Common myeloid progenitor, CD34-positive (primary cell): ENCODE measurements around the gene CSTF3.
"Not testable (repeated sequence)": the region's sequence is repeated elsewhere in the genome, so short reads cannot be mapped to it uniquely, and the experiment has no call there.

Experiments used
- CTCF ChIA-PET: fragments of 350-600 bp; sonication (Branson Sonifier 250); formaldehyde crosslinking; loops from one replicate; lab custom pipeline; 2021; ENCODE audit warnings: antibody characterized with exemption; lab: Charles Lee
- POLR2A ChIA-PET: fragments of 350-600 bp; sonication (Branson Sonifier 250); formaldehyde crosslinking; loops from one replicate; lab custom pipeline; 2021; ENCODE audit warnings: antibody characterized with exemption; lab: Charles Lee
- DNase-seq, 3 donors: peaks; one replicate each; pipeline versions ENCODE4 v3.0.0 to v3.0.0-alpha.2; 2013
- H3K27ac ChIP-seq, 2 experiments: 1 replicate in 1 of 2; 2 replicates in 1 of 2; pipeline ENCODE4 v1.7.0; 2013; ENCODE audit warnings: inconsistent platforms in 2 of 2, low read length in 2 of 2, mild to moderate bottlenecking in 2 of 2, low read depth in 1 of 2, moderate library complexity in 1 of 2; ENCODE audit not compliant: severe bottlenecking in 2 of 2, insufficient read depth in 1 of 2, poor library complexity in 1 of 2
- H3K27me3 ChIP-seq, 5 experiments: replicated peaks in 2 of 5; 1 replicate in 3 of 5; 2 replicates in 2 of 5; pipeline versions ENCODE4 v1.6.1 to v1.7.0; 2013; ENCODE audit warnings: low read length in 4 of 5, mild to moderate bottlenecking in 2 of 5, moderate library complexity in 2 of 5, inconsistent platforms in 1 of 5; ENCODE audit not compliant: insufficient read depth in 5 of 5, control insufficient read depth in 4 of 5
- H3K36me3 ChIP-seq, 4 experiments: 1 replicate in 2 of 4; 2 replicates in 2 of 4; pipeline versions ENCODE4 v1.6.1 to v1.7.0; 2013; ENCODE audit warnings: low read length in 3 of 4, control low read depth in 1 of 4, mild to moderate bottlenecking in 1 of 4; ENCODE audit not compliant: control insufficient read depth in 4 of 4, insufficient read depth in 4 of 4
- H3K4me1 ChIP-seq, 4 experiments: 1 replicate in 3 of 4; 2 replicates in 1 of 4; pipeline versions ENCODE4 v1.6.1 to v1.7.1; 2013; ENCODE audit warnings: low read length in 3 of 4, mild to moderate bottlenecking in 3 of 4, control low read depth in 1 of 4, inconsistent platforms in 1 of 4, moderate library complexity in 1 of 4; ENCODE audit not compliant: control insufficient read depth in 4 of 4, insufficient read depth in 4 of 4; ENCODE audit errors: control extremely low read depth in 1 of 4
- H3K4me3 ChIP-seq, 7 experiments: 1 replicate in 4 of 7; 2 replicates in 3 of 7; pipeline versions ENCODE4 v1.5.1 to v1.7.0; 2013; ENCODE audit warnings: mild to moderate bottlenecking in 7 of 7, low read length in 6 of 7, moderate library complexity in 6 of 7, inconsistent platforms in 2 of 7, low read depth in 2 of 7, control low read depth in 1 of 7; ENCODE audit not compliant: insufficient read depth in 4 of 7, control insufficient read depth in 1 of 7; ENCODE audit errors: extremely low read depth in 1 of 7
- H3K9me3 ChIP-seq, 5 experiments: 1 replicate in 4 of 5; 2 replicates in 1 of 5; pipeline versions ENCODE4 v1.6.1 to v1.7.1; 2013; ENCODE audit warnings: low read length in 4 of 5, mild to moderate bottlenecking in 2 of 5, inconsistent platforms in 1 of 5, low read depth in 1 of 5, moderate library complexity in 1 of 5; ENCODE audit not compliant: control insufficient read depth in 4 of 5, insufficient read depth in 2 of 5; ENCODE audit errors: control extremely low read depth in 1 of 5
- WGBS: methylation state at CpG from one replicate; pipeline ENCODE4 v1.1.5; 2013; ENCODE audit not compliant: insufficient coverage; 5-methylcytosine and 5-hydroxymethylcytosine counted together

The CSTF3 gene

DNA sequence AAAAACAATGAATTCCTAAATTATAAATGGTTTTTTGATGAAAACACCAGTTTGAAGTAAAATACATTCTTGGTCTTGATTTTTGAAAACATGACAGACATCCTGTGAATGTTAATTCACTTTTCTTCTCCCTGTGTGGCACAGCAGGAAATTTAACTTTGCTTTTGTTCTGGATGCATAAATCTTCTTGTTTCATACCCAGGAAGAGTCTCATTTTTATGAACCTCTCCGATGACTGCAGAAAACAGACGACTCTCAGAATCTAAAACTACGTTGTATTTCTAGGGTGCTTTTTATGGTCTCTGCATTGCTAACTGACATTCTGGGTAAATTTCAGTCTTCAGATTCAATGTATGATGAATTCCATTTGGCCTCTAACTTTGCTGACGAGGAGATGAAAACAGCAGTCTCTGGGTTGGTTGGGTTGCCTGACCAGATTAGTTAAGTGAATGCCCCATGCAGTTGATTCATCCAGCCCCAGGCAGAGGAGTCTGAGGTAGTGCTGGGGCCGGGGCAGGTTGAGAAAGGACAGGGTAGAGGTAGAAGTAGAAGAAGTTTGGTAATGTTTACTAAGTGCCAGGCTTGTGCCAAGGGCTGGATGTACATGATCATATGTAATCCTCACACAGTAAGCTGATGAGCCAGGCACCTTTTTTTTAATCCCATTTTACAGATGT, 101.8 kb downstream of the CSTF3 start:
- ChIA-PET CTCF (interaction anchor here (11.0 kb wide), 1 partner anchor 93 kb away, joined by 145 read pairs; no protein-coding TSS in a partner anchor), POLR2A (no interaction called here)
- DNase-seq: no peak
- 84% methylated on average over 5 of the region's 5 CpGs for WGBS
- peaks cover 6 to 57% (median 28%) of the 10 kb centered on the region in 4 experiments for H3K36me3 ChIP-seq
- H3K4me1 ChIP-seq: peaks cover 3 to 43% (median 26%) of the 10 kb centered on the region in 4 experiments
- no peak overlapping the region for H3K4me3 ChIP-seq
- no peaks in the 10 kb centered on the region for H3K9me3 ChIP-seq
- no peaks in the 10 kb centered on the region for H3K27me3 ChIP-seq
- H3K27ac ChIP-seq: no peak overlapping the region

DNA sequence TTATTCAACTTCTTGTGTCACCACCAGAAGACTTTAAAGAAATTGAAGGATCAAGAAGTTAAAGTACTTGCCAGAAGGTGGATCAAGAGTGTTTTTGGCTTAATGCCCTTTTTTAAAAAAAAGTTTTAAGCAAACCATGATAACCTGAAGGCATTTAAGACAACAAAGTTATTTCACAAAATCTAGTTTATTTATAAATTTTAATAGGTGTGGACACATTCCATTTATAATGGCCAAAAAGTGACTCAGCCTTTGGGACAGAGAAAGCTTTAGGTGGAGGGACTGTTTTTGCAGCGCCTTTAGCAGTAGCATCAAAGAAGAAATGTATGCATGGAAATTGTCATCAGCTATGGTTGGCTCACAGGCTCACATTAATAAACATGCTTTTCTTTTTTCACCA, 104.0 kb downstream of the CSTF3 start:
- WGBS: 100% methylated on average over 1 of the region's 1 CpG
- Histone ChIP-seq H3K36me3 (peaks cover 6 to 58% (median 28%) of the 10 kb centered on the region in 4 experiments), H3K4me3 (no peak overlapping the region), H3K9me3 (no peaks in the 10 kb centered on the region), H3K27ac (no peak overlapping the region), H3K27me3 (no peaks in the 10 kb centered on the region), H3K4me1 (peaks cover 0 to 25% (median 7%) of the 10 kb centered on the region in 4 experiments)
- DNase-seq: no peak
- CTCF ChIA-PET: interaction anchor here (1.4 to 5.5 kb wide), 3 partner anchors 8 to 47 kb away, joined by 3 to 36 read pairs (median 4); no protein-coding TSS in a partner anchor
- POLR2A ChIA-PET: no interaction called here

DNA sequence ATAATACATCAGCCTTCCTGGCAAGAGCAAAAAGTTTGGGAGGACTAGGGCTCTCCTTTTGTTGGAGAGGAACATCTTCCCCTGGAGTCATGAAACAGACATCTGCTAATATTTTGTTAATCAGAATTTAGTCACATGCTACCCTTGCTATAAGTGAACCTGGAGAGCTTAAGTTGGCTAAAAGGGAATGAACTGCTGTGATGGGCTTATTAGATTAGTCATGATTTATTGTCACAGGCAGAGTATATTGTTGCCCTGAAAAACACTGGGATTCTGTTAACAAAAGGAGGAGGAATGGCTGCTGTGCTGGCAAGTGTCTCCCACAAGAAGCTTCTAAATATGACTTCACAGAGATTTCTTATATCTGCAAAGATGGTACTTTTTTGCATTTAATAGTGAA, 105.9 kb downstream of the CSTF3 start:
- Histone ChIP-seq H3K4me3 (no peak overlapping the region), H3K27me3 (no peaks in the 10 kb centered on the region), H3K9me3 (no peaks in the 10 kb centered on the region), H3K27ac (no peak overlapping the region), H3K4me1 (peaks cover 0 to 24% (median 7%) of the 10 kb centered on the region in 4 experiments), H3K36me3 (peaks cover 3 to 44% (median 17%) of the 10 kb centered on the region in 4 experiments)
- CTCF ChIA-PET: interaction anchor here (1.4 to 5.5 kb wide), 3 partner anchors 10 to 89 kb away, joined by 4 to 36 read pairs (median 5); no protein-coding TSS in a partner anchor
- POLR2A ChIA-PET: no interaction called here
- no peak for DNase-seq

DNA sequence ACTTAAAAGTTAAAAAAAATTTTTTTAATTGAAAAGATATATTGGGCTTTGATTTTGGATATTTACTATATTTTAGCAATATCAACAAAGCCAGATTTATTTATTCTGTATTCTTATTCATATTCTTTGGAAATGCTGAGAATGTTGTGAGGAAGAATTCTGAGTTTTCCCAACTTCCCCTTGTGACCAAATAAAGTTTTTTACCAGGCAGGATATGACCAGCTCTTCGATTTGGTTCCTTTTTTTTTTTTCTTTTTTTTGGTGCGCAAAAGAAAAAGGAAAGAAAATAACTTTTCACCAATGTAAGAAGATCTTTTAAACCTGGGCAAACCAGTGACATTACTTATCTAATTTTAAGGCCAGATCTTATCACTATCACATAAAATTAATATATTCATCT, 109.0 kb downstream of the CSTF3 start:
- ChIA-PET CTCF (interaction anchor here (0.6 to 5.5 kb wide), 4 partner anchors 13 to 1229 kb away, joined by 3 to 36 read pairs (median 3); no protein-coding TSS in a partner anchor), POLR2A (interaction anchor here (0.6 to 1.4 kb wide), 3 partner anchors 13 to 115 kb away, joined by 3 to 6 read pairs (median 5); partner anchors contain the start of gene TCP11L1)
- Histone ChIP-seq H3K27ac (no peak overlapping the region), H3K4me3 (peak overlapping the region in 1 of 7 experiments; percentile 55), H3K27me3 (no peaks in the 10 kb centered on the region), H3K4me1 (peaks cover 0 to 13% (median 3%) of the 10 kb centered on the region in 4 experiments), H3K36me3 (peaks cover 3 to 29% (median 7%) of the 10 kb centered on the region in 4 experiments), H3K9me3 (no peaks in the 10 kb centered on the region)
- peak; percentile 10 to 16 (median 14) for DNase-seq
- WGBS: no CpG with 5 or more reads among the region's 2 CpGs

DNA sequence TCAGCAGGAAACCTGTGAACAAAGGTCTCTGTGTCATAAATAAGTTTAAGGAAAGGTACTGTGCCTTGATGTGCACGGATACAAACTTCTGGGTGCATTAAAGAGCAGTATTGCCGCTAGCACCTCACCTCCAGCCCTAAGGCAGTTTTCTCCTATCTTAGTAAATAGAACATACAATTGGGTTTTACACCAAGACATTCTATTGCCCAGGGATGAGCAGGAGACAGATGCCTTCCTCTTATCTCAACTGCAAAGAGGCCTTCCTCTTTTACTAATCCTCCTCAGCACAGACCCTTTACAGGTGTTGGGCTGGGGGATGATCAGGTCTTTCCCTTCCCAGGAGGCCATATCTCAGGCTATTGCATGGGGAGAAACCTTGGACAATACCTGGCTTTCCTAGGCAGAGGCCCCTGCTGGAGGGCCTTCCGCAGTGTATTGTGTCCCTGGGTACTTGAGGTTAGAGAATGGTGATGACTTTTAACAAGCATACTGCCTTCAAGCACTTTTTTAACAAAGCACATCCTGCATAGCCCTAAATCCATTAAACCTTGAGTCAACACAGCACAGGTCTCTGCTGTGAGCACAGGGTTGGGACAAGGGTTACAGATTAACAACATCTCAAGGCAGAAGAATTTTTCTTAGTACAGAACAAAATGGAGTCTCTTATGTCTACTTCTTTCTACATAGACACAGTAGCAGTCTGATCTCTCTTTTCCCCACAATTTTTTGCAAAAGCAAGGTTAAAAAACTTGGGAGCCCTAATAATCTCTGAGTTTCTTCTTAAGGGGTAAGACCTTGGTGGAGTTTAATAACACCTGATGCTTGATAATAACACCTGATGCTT, 111.5 kb downstream of the CSTF3 start:
- WGBS: 100% methylated on average over 1 of the region's 3 CpGs
- DNase-seq, POLR2A ChIA-PET, CTCF ChIA-PET, H3K27me3 ChIP-seq, H3K4me3 ChIP-seq, H3K27ac ChIP-seq, H3K9me3 ChIP-seq: not testable (repeated sequence)
- Histone ChIP-seq H3K36me3 (peaks cover 4 to 30% (median 10%) of the 10 kb centered on the region in 4 experiments), H3K4me1 (peaks cover 0 to 13% (median 3%) of the 10 kb centered on the region in 4 experiments)

DNA sequence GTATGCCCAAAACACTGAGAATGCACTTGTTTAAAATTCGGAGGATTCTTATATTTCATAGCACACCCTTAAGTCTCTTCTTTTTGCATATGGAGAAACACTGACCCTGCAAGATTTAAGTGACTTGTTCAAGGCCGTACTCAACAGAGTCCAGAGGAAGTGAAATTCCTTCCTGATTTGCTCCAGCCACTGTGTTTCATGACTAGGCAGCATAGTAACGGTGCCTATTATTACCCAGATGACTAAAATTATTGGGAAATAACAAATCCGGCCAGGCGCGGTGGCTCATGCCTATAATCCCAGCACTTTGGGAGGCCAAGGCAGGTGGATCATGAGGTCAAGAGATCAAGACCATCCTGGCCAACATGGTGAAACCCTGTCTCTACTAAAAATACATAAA, 112.6 kb downstream of the CSTF3 start:
- DNase-seq, H3K4me3 ChIP-seq, H3K9me3 ChIP-seq, H3K27me3 ChIP-seq, POLR2A ChIA-PET, H3K27ac ChIP-seq: not testable (repeated sequence)
- 83% methylated on average over 3 of the region's 6 CpGs for WGBS
- peaks cover 7 to 34% (median 17%) of the 10 kb centered on the region in 4 experiments for H3K36me3 ChIP-seq
- CTCF ChIA-PET: interaction anchor here (1.0 kb wide), 1 partner anchor 14 kb away, joined by 4 read pairs; no protein-coding TSS in a partner anchor
- H3K4me1 ChIP-seq: peaks cover 0 to 13% (median 3%) of the 10 kb centered on the region in 4 experiments
